Activated T-cell treated with anti-CD3 and anti-CD28 coated beads, Interleukin-2, amount 50 U/mL, for 4 hours (primary cell): Measurements from ENCODE around the gene CDNF. TPM values are rescaled to one million over a fixed set of nuclear protein-coding genes. Genes with fewer than 3 reads are reported as not detected.

Experiments used
- total RNA-seq, 3 donors: library from RNA; stranded (reverse); gene quantifications; one replicate each; pipeline ENCODE4 v1.2.1, GENCODE V29; 2021

The CDNF gene
- total RNA-seq, 3 donors from 2014 or later, result 0.71 to 2.1 (median 1.0) TPM

Other genes with a start within 250 kb of the CDNF start
- gene FAM107B, start 63.1 kb downstream of the CDNF start, total RNA-seq, result 100 to 1,000 TPM; 104 to 131 (median 114) TPM
- 10 to 100 TPM; 53.9 to 58.5 (median 54.6) TPM for gene HSPA14, start 269 bp upstream of the CDNF start, total RNA-seq
- 10 to 100 TPM; 28.1 to 33.0 (median 32.0) TPM for gene MSANTD7, start 269 bp upstream of the CDNF start, total RNA-seq
- 10 to 100 TPM; 19.6 to 22.0 (median 21.6) TPM for gene SUV39H2, start 40.8 kb upstream of the CDNF start, total RNA-seq
- gene DCLRE1C, start 116.1 kb upstream of the CDNF start, total RNA-seq, result 10 to 100 TPM in 1 of 3 donors, 1 to 10 TPM in 2; 8.4 to 10.1 (median 8.5) TPM
- not detected for gene MEIG1, start 121.4 kb upstream of the CDNF start, total RNA-seq
- not detected for gene OLAH, start 205.9 kb upstream of the CDNF start, total RNA-seq